Measurements from ENCODE around the gene ARRDC2. TPM values are rescaled to one million over a fixed set of nuclear protein-coding genes. Genes with fewer than 3 reads are reported as not detected.
"Not testable (repeated sequence)": the region's sequence is repeated elsewhere in the genome, so short reads cannot be mapped to it uniquely, and the experiment has no call there.

Gene ARRDC2
- total and polyA plus RNA-seq, 4 donors = 19.4 to 62.2 (median 48.8) TPM

GRCh38 chr19:18000915-18001776, 6.8 kb upstream of the ARRDC2 start:
- H3K4me1 ChIP-seq (ENCODE audit: control insufficient read depth in 5 of 5, insufficient read depth in 5 of 5, low read length in 5 of 5) = peaks cover 0 to 5% (median 0%) of the 10 kb centered on the region in 5 donors
- H3K4me3 ChIP-seq = peak overlapping the region; percentile 76
- no peak overlapping the region for H3K9ac ChIP-seq (ENCODE audit: insufficient read depth in 1 of 2, low read length in 2 of 2)
- TF ChIP-seq, protein P1, sequence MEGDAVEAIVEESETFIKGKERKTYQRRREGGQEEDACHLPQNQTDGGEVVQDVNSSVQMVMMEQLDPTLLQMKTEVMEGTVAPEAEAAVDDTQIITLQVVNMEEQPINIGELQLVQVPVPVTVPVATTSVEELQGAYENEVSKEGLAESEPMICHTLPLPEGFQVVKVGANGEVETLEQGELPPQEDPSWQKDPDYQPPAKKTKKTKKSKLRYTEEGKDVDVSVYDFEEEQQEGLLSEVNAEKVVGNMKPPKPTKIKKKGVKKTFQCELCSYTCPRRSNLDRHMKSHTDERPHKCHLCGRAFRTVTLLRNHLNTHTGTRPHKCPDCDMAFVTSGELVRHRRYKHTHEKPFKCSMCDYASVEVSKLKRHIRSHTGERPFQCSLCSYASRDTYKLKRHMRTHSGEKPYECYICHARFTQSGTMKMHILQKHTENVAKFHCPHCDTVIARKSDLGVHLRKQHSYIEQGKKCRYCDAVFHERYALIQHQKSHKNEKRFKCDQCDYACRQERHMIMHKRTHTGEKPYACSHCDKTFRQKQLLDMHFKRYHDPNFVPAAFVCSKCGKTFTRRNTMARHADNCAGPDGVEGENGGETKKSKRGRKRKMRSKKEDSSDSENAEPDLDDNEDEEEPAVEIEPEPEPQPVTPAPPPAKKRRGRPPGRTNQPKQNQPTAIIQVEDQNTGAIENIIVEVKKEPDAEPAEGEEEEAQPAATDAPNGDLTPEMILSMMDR (IDR thresholded peaks at IDR 0.05; ENCODE audit: control extremely low read depth, extremely low read depth) = no peak
- H3K27me3 ChIP-seq (ENCODE audit: control insufficient read depth in 3 of 3, insufficient read depth in 3 of 3, low read length in 2 of 3) = no peaks in the 10 kb centered on the region
- H3K27ac ChIP-seq (ENCODE audit: low read depth in 1 of 2, low read length in 1 of 2) = peak overlapping the region; percentile 45 to 89
- peak; percentile 77 to 86 (median 82) for DNase-seq
- 0 to 1% methylated on average over 69 to 105 of the region's 105 CpGs for WGBS, 2 donors
- no peaks in the 10 kb centered on the region for H3K9me3 ChIP-seq (ENCODE audit: control insufficient read depth in 4 of 4, insufficient read depth in 3 of 4, low read length in 3 of 4)
- ATAC-seq (ENCODE audit: insufficient read depth, low FRiP score) = peak; percentile 86
- no peaks in the 10 kb centered on the region for H3K36me3 ChIP-seq (ENCODE audit: control insufficient read depth in 4 of 4, insufficient read depth in 4 of 4, low read length in 4 of 4)

- ATAC-seq (ENCODE audit: insufficient read depth, low FRiP score) (no peak), DNase-seq (no peak)
- TF ChIP-seq, protein P1 (IDR thresholded peaks at IDR 0.05; ENCODE audit: control extremely low read depth, extremely low read depth) = no peak
- H3K27me3 ChIP-seq (ENCODE audit: control insufficient read depth in 3 of 3, insufficient read depth in 3 of 3, low read length in 2 of 3) = no peaks in the 10 kb centered on the region
- 22 to 23% methylated on average over 15 of the region's 15 CpGs for WGBS, 2 donors
- H3K4me3 ChIP-seq = peak overlapping the region; percentile 76
- peaks cover 0 to 5% (median 0%) of the 10 kb centered on the region in 5 donors for H3K4me1 ChIP-seq (ENCODE audit: control insufficient read depth in 5 of 5, insufficient read depth in 5 of 5, low read length in 5 of 5)
- H3K27ac ChIP-seq (ENCODE audit: low read depth in 1 of 2, low read length in 1 of 2) = peak overlapping the region; percentile 45 to 89
- H3K36me3 ChIP-seq (ENCODE audit: control insufficient read depth in 4 of 4, insufficient read depth in 4 of 4, low read length in 4 of 4) = no peaks in the 10 kb centered on the region
- H3K9ac ChIP-seq (ENCODE audit: insufficient read depth in 1 of 2, low read length in 2 of 2) = no peak overlapping the region
- H3K9me3 ChIP-seq (ENCODE audit: control insufficient read depth in 4 of 4, insufficient read depth in 3 of 4, low read length in 3 of 4) = no peaks in the 10 kb centered on the region
Measured at GRCh38 chr19:18001777-18002345, 6.1 kb upstream of the ARRDC2 start.

DNA sequence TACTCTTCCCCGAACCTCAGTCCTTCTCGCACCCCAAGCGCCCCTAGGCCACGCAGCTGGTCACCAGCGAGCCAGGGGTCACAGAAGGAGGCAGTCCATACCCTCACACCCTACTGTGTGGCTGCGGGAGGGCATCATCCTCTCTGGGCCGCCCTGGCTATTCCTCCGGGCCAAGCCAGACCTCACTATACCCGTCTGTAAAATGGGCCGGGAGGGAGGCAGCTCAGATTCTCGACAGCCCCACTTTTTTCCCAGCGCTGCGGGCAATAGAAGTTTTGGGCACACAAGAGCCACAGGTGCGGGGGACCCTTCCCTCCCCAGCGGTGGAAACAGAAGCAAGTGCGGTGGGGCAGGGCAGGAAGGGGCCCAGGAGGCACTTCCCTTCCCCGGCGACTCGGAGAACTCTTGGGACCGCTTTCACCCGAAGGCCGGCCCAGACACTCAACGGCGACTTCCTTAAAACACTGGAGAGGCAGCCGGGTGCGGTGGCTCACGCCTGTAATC, 5.6 kb upstream of the ARRDC2 start:
- H3K27me3 ChIP-seq (ENCODE audit: control insufficient read depth in 3 of 3, insufficient read depth in 3 of 3, low read length in 2 of 3) = no peaks in the 10 kb centered on the region
- no peak for ATAC-seq (ENCODE audit: insufficient read depth, low FRiP score)
- H3K4me3 ChIP-seq = peak overlapping the region; percentile 76
- peak overlapping the region in 1 of 2 donors; percentile 89 for H3K27ac ChIP-seq (ENCODE audit: low read depth in 1 of 2, low read length in 1 of 2)
- no peak for DNase-seq
- H3K9ac ChIP-seq (ENCODE audit: insufficient read depth in 1 of 2, low read length in 2 of 2) = no peak overlapping the region
- no peaks in the 10 kb centered on the region for H3K9me3 ChIP-seq (ENCODE audit: control insufficient read depth in 4 of 4, insufficient read depth in 3 of 4, low read length in 3 of 4)
- WGBS, 2 donors = 46 to 56% methylated on average over 27 of the region's 27 CpGs
- H3K36me3 ChIP-seq (ENCODE audit: control insufficient read depth in 4 of 4, insufficient read depth in 4 of 4, low read length in 4 of 4) = no peaks in the 10 kb centered on the region
- H3K4me1 ChIP-seq (ENCODE audit: control insufficient read depth in 5 of 5, insufficient read depth in 5 of 5, low read length in 5 of 5) = peaks cover 0 to 8% (median 0%) of the 10 kb centered on the region in 5 donors
- TF ChIP-seq, protein P1 (IDR thresholded peaks at IDR 0.05; ENCODE audit: control extremely low read depth, extremely low read depth) = no peak

DNA sequence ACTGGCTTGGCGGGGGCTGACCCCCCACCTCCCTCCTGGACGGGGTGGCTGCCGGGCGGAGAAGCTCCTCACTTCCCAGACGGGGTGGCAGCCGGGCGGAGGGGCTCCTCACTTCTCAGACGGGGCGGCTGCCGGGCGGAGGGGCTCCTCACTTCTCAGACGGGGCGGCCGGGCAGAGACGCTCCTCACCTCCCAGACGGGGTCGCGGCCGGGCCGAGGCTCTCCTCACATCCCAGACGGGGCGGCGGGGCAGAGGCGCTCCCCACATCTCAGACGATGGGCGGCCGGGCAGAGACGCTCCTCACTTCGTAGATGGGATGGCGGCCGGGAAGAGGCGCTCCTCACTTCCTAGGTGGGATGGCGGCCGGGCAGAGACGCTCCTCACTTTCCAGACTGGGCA, 2.2 kb upstream of the ARRDC2 start:
- H3K9ac ChIP-seq (ENCODE audit: insufficient read depth in 1 of 2, low read length in 2 of 2); H3K27me3 ChIP-seq (ENCODE audit: control insufficient read depth in 3 of 3, insufficient read depth in 3 of 3, low read length in 2 of 3): not testable (repeated sequence)
- H3K4me1 ChIP-seq (ENCODE audit: control insufficient read depth in 5 of 5, insufficient read depth in 5 of 5, low read length in 5 of 5) = peaks cover 0 to 17% (median 5%) of the 10 kb centered on the region in 5 donors

More for the DNA sequence above, 2.2 kb upstream of the ARRDC2 start:
- WGBS, 2 donors = 96 to 97% methylated on average over 23 to 35 of the region's 35 CpGs
- not testable (repeated sequence) for H3K27ac ChIP-seq (ENCODE audit: low read depth in 1 of 2, low read length in 1 of 2); DNase-seq; H3K4me3 ChIP-seq; ATAC-seq (ENCODE audit: insufficient read depth, low FRiP score); H3K9me3 ChIP-seq (ENCODE audit: control insufficient read depth in 4 of 4, insufficient read depth in 3 of 4, low read length in 3 of 4)
- H3K36me3 ChIP-seq (ENCODE audit: control insufficient read depth in 4 of 4, insufficient read depth in 4 of 4, low read length in 4 of 4) = peaks cover 0 to 18% (median 0%) of the 10 kb centered on the region in 4 donors
